Activated T-cell treated with anti-CD3 and anti-CD28 coated beads for 1 hour (primary cell): ENCODE measurements around the gene PKP3.
A peak's percentile ranks its signal among the peaks of the same experiment; 100 is the strongest.
"Not testable (repeated sequence)": the region's sequence is repeated elsewhere in the genome, so short reads cannot be mapped to it uniquely, and the experiment has no call there.

ENCODE experiments used
- DNase-seq: peaks from one replicate; pipeline ENCODE4 v3.0.0-alpha.2; 2020; ENCODE audit warnings: low read depth

PKP3 gene

GRCh38 chr11:429931-430456 lies 36.0 kb downstream of the PKP3 start:
- DNase-seq: no peak

GRCh38 chr11:431921-432320 lies 37.9 kb downstream of the PKP3 start:
- no peak for DNase-seq

GRCh38 chr11:432501-433100 lies 38.6 kb downstream of the PKP3 start:
- DNase-seq: no peak

- no peak for DNase-seq
Observed at GRCh38 chr11:433111-433510, 39.1 kb downstream of the PKP3 start.

- DNase-seq: no peak
Observed at GRCh38 chr11:433641-434040, 39.6 kb downstream of the PKP3 start.

- no peak for DNase-seq
Observed at GRCh38 chr11:434496-434895, 40.5 kb downstream of the PKP3 start.

GRCh38 chr11:434999-435740 lies 41.2 kb downstream of the PKP3 start:
- not testable (repeated sequence) for DNase-seq

- no peak for DNase-seq
Observed at GRCh38 chr11:437228-437870, 43.3 kb downstream of the PKP3 start.

GRCh38 chr11:438101-438844 lies 44.3 kb downstream of the PKP3 start:
- DNase-seq: no peak

- DNase-seq: no peak
Observed at GRCh38 chr11:439315-440064, 45.5 kb downstream of the PKP3 start.

GRCh38 chr11:440065-441042 lies 46.3 kb downstream of the PKP3 start:
- no peak for DNase-seq

- DNase-seq: no peak
Observed at GRCh38 chr11:441043-441417, 47.0 kb downstream of the PKP3 start.

- DNase-seq: peak; percentile 46
Observed at GRCh38 chr11:441418-442274, 47.6 kb downstream of the PKP3 start, which contains the start of gene ANO9. TSS of gene ANO9 (minus strand) at chr11:442011. CDS start at chr11:441926, 85 bp downstream.

GRCh38 chr11:442611-443081 lies 48.6 kb downstream of the PKP3 start:
- no peak for DNase-seq

- DNase-seq: no peak
Observed at GRCh38 chr11:443542-444199, 49.7 kb downstream of the PKP3 start.

- DNase-seq: no peak
Observed at GRCh38 chr11:444396-445144, 50.6 kb downstream of the PKP3 start.

GRCh38 chr11:445765-446588 lies 52.0 kb downstream of the PKP3 start:
- DNase-seq: no peak
